HEK293 (cell line): Measurements from ENCODE around the gene TBC1D24.

ENCODE experiments used
- MEIS1 ChIP-seq: sonication (generic); formaldehyde crosslinking; IDR thresholded peaks from 2 replicates; pipeline ENCODE4 v1.8.1; 2022; ENCODE audit warnings: missing genetic modification reagents, mild to moderate bottlenecking, borderline replicate concordance
- SP7 ChIP-seq: fragments of 450-650 bp; formaldehyde crosslinking; IDR thresholded peaks from 2 replicates; pipeline ENCODE4 v1.5.1; 2016; ENCODE audit warnings: missing biosample characterization, missing genetic modification characterization
- WT1 ChIP-seq: fragments of 450-650 bp; formaldehyde crosslinking; IDR thresholded peaks from 2 replicates; pipeline ENCODE4 v1.5.1; 2016; ENCODE audit warnings: missing biosample characterization, missing genetic modification characterization
- ZBTB21 ChIP-seq: fragments of 450-650 bp; formaldehyde crosslinking; IDR thresholded peaks from 2 replicates; pipeline ENCODE4 v1.5.1; 2017; ENCODE audit warnings: missing biosample characterization, missing genetic modification characterization
- ZBTB48 ChIP-seq: fragments of 450-650 bp; formaldehyde crosslinking; IDR thresholded peaks from 2 replicates; pipeline ENCODE4 v1.5.1; 2016; ENCODE audit warnings: missing biosample characterization, missing genetic modification characterization
- ZNF140 ChIP-seq: fragments of 450-650 bp; formaldehyde crosslinking; IDR thresholded peaks from 2 replicates; pipeline ENCODE4 v1.5.1; 2016; ENCODE audit warnings: missing biosample characterization, missing genetic modification characterization
- ZNF157 ChIP-seq: fragments of 450-650 bp; formaldehyde crosslinking; IDR thresholded peaks from 2 replicates; pipeline ENCODE4 v1.5.1; 2016; ENCODE audit warnings: missing biosample characterization, missing genetic modification characterization
- ZNF175 ChIP-seq: fragments of 450-650 bp; formaldehyde crosslinking; IDR thresholded peaks from 2 replicates; pipeline ENCODE4 v1.5.1; 2016; ENCODE audit warnings: missing biosample characterization, missing genetic modification characterization
- ZNF2 ChIP-seq: fragments of 450-650 bp; formaldehyde crosslinking; IDR thresholded peaks from 2 replicates; pipeline ENCODE4 v1.5.1; 2016; ENCODE audit warnings: missing biosample characterization, missing genetic modification characterization
- ZNF211 ChIP-seq: fragments of 450-650 bp; formaldehyde crosslinking; IDR thresholded peaks from 2 replicates; pipeline ENCODE4 v1.5.1; 2016; ENCODE audit warnings: low read depth, missing biosample characterization, missing genetic modification characterization
- ZNF394 ChIP-seq: fragments of 450-650 bp; formaldehyde crosslinking; IDR thresholded peaks from 2 replicates; pipeline ENCODE4 v1.5.1; 2016; ENCODE audit warnings: missing biosample characterization, missing genetic modification characterization, mild to moderate bottlenecking, moderate library complexity, borderline replicate concordance
- ZNF423 ChIP-seq: fragments of 450-650 bp; formaldehyde crosslinking; IDR thresholded peaks from 2 replicates; pipeline ENCODE4 v1.5.1; 2016; ENCODE audit warnings: missing biosample characterization, missing genetic modification characterization
- ZNF48 ChIP-seq: fragments of 450-650 bp; formaldehyde crosslinking; IDR thresholded peaks from 2 replicates; pipeline ENCODE4 v1.5.1; 2016; ENCODE audit warnings: missing biosample characterization, missing genetic modification characterization
- ZNF510 ChIP-seq: fragments of 450-650 bp; formaldehyde crosslinking; IDR thresholded peaks from 2 replicates; pipeline ENCODE4 v1.5.1; 2018; ENCODE audit warnings: mild to moderate bottlenecking, missing genetic modification characterization, missing biosample characterization; ENCODE audit not compliant: insufficient replicate concordance
- ZNF585B ChIP-seq: fragments of 450-650 bp; formaldehyde crosslinking; IDR thresholded peaks from 2 replicates; pipeline ENCODE4 v1.5.1; 2016; ENCODE audit warnings: missing biosample characterization, missing genetic modification characterization
- ZNF623 ChIP-seq: fragments of 450-650 bp; formaldehyde crosslinking; IDR thresholded peaks from 2 replicates; pipeline ENCODE4 v1.5.1; 2016; ENCODE audit warnings: missing biosample characterization, missing genetic modification characterization
- TF ChIP-seq, protein P1 (sequence below): fragments of 450-650 bp; formaldehyde crosslinking; IDR thresholded peaks from 2 replicates; pipeline ENCODE4 v1.5.1; 2016; ENCODE audit warnings: missing biosample characterization, missing genetic modification characterization
- TF ChIP-seq, protein P2 (sequence below): IDR thresholded peaks from 2 replicates; pipeline ENCODE4 v1.6.1; 2011; ENCODE audit warnings: mild to moderate bottlenecking, low read depth, low read length, borderline replicate concordance
- TF ChIP-seq, protein P3 (sequence below): fragments of 450-650 bp; formaldehyde crosslinking; IDR thresholded peaks from 2 replicates; pipeline ENCODE4 v1.5.1; 2016; ENCODE audit warnings: missing biosample characterization, missing genetic modification characterization
- TF ChIP-seq, protein P4 (sequence below): fragments of 450-650 bp; formaldehyde crosslinking; IDR thresholded peaks from 2 replicates; pipeline ENCODE4 v1.5.1; 2016; ENCODE audit warnings: missing biosample characterization, missing genetic modification characterization

The TBC1D24 gene

DNA sequence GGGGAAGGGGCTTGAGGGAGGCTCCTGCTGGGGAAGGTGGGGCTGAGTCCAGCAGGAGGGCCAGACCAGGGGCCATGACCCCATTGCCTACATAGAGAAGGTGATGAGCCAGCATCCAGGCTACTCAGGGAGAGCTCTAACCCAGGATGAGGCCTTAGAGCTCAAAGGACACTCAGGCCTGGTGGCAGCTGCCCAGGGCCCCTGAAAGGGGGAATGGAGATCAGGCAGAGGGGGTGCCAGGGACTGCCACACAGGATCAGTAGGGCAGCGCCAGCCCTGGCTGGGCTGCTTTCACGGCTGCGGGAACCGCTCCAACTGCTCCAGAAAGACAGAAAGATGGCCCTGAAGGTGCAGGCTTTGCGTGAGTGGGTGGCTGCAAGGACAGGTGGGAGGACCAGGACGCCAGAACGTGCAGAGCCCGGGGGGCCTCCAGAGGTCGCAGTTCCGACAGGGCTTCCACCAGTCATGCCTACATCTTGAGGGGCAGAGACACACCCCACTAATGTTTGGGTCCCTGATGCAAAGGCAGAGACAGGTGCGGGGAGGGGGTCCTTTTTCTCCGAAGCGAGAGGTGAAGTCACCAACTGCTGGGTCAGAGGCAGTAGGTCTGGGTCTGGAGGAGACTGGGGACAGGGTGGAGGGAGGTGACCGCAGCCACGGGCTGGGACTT, 37.9 kb downstream of the TBC1D24 start (continued):
- TF ChIP-seq, protein P1, sequence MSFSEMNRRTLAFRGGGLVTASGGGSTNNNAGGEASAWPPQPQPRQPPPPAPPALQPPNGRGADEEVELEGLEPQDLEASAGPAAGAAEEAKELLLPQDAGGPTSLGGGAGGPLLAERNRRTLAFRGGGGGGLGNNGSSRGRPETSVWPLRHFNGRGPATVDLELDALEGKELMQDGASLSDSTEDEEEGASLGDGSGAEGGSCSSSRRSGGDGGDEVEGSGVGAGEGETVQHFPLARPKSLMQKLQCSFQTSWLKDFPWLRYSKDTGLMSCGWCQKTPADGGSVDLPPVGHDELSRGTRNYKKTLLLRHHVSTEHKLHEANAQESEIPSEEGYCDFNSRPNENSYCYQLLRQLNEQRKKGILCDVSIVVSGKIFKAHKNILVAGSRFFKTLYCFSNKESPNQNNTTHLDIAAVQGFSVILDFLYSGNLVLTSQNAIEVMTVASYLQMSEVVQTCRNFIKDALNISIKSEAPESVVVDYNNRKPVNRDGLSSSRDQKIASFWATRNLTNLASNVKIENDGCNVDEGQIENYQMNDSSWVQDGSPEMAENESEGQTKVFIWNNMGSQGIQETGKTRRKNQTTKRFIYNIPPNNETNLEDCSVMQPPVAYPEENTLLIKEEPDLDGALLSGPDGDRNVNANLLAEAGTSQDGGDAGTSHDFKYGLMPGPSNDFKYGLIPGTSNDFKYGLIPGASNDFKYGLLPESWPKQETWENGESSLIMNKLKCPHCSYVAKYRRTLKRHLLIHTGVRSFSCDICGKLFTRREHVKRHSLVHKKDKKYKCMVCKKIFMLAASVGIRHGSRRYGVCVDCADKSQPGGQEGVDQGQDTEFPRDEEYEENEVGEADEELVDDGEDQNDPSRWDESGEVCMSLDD (tag by site-specific recombination), result no peak
- TF ChIP-seq ZNF585B, result 0 out of 2 replicates have a peak, but pooled peaks have one; percentile 14
- no peak for TF ChIP-seq ZNF423
- TF ChIP-seq ZNF623 (tag by site-specific recombination), result no peak
- TF ChIP-seq ZBTB48 (tag by site-specific recombination), result no peak
- no peak for TF ChIP-seq ZNF48 (tag by site-specific recombination)
- TF ChIP-seq, protein P2, sequence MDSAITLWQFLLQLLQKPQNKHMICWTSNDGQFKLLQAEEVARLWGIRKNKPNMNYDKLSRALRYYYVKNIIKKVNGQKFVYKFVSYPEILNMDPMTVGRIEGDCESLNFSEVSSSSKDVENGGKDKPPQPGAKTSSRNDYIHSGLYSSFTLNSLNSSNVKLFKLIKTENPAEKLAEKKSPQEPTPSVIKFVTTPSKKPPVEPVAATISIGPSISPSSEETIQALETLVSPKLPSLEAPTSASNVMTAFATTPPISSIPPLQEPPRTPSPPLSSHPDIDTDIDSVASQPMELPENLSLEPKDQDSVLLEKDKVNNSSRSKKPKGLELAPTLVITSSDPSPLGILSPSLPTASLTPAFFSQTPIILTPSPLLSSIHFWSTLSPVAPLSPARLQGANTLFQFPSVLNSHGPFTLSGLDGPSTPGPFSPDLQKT, result no peak
- TF ChIP-seq ZNF211 (tag by site-specific recombination), result no peak
- TF ChIP-seq ZNF157, result no peak
- no peak for TF ChIP-seq ZNF394 (tag by site-specific recombination)
- TF ChIP-seq SP7 (tag by site-specific recombination), result no peak
- TF ChIP-seq ZNF510 (tag by site-specific recombination), result no peak
- TF ChIP-seq ZBTB21 (tag by site-specific recombination), result no peak
- TF ChIP-seq ZNF2 (tag by site-specific recombination), result no peak
- TF ChIP-seq ZNF175 (tag by site-specific recombination), result no peak
- TF ChIP-seq MEIS1 (CRISPR knock-in tag), result no peak
- TF ChIP-seq, protein P3, sequence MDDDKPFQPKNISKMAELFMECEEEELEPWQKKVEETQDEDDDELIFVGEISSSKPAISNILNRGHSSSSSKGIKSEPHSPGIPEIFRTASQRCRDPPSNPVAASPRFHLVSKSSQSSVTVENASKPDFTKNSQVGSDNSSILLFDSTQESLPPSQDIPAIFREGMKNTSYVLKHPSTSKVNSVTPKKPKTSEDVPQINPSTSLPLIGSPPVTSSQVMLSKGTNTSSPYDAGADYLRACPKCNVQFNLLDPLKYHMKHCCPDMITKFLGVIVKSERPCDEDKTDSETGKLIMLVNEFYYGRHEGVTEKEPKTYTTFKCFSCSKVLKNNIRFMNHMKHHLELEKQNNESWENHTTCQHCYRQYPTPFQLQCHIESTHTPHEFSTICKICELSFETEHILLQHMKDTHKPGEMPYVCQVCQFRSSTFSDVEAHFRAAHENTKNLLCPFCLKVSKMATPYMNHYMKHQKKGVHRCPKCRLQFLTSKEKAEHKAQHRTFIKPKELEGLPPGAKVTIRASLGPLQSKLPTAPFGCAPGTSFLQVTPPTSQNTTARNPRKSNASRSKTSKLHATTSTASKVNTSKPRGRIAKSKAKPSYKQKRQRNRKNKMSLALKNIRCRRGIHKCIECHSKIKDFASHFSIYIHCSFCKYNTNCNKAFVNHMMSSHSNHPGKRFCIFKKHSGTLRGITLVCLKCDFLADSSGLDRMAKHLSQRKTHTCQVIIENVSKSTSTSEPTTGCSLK (tag by site-specific recombination), result no peak
- TF ChIP-seq WT1, result no peak
- TF ChIP-seq, protein P4, sequence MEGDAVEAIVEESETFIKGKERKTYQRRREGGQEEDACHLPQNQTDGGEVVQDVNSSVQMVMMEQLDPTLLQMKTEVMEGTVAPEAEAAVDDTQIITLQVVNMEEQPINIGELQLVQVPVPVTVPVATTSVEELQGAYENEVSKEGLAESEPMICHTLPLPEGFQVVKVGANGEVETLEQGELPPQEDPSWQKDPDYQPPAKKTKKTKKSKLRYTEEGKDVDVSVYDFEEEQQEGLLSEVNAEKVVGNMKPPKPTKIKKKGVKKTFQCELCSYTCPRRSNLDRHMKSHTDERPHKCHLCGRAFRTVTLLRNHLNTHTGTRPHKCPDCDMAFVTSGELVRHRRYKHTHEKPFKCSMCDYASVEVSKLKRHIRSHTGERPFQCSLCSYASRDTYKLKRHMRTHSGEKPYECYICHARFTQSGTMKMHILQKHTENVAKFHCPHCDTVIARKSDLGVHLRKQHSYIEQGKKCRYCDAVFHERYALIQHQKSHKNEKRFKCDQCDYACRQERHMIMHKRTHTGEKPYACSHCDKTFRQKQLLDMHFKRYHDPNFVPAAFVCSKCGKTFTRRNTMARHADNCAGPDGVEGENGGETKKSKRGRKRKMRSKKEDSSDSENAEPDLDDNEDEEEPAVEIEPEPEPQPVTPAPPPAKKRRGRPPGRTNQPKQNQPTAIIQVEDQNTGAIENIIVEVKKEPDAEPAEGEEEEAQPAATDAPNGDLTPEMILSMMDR (tag by site-specific recombination), result peak; percentile 11; the same call in 1 of the 2 replicates
- no peak for TF ChIP-seq ZNF140 (tag by site-specific recombination)
